K562 (cell line): ENCODE measurements around the gene TM7SF2. TPM values are rescaled to one million over a fixed set of nuclear protein-coding genes. Genes with fewer than 3 reads are reported as not detected.

Source experiments
- BCL6 ChIP-seq: fragments of 250-450 bp; sonication (Bioruptor Pico); IDR thresholded peaks from 2 replicates; pipeline ENCODE4 v1.4.0; 2020
- BRD9 ChIP-seq: fragments of 450-650 bp; IDR thresholded peaks from 2 replicates; pipeline ENCODE4 v1.6.1; 2018; ENCODE audit warnings: low read depth; ENCODE audit not compliant: partially characterized antibody
- CBFA2T3 ChIP-seq: fragments of 450-650 bp; IDR thresholded peaks from 2 replicates; pipeline ENCODE4 v1.6.1; 2017
- CCAR2 ChIP-seq: fragments of 200-400 bp; formaldehyde crosslinking; IDR thresholded peaks from 2 replicates; pipeline ENCODE4 v1.6.1; 2017; ENCODE audit warnings: mild to moderate bottlenecking, low read depth, low read length
- CGGBP1 ChIP-seq: fragments of 250-450 bp; sonication (Bioruptor Pico); IDR thresholded peaks from 2 replicates; pipeline ENCODE4 v1.9.0; 2021; ENCODE audit warnings: mild to moderate bottlenecking
- CREM ChIP-seq: IDR thresholded peaks from 2 replicates; pipeline ENCODE4 v1.6.1; 2014; ENCODE audit warnings: antibody characterized with exemption, low read depth
- GATAD2B ChIP-seq: fragments of 450-650 bp; IDR thresholded peaks from 2 replicates; pipeline ENCODE4 v1.6.1; 2017; ENCODE audit warnings: mild to moderate bottlenecking, borderline replicate concordance
- KAT2B ChIP-seq: IDR thresholded peaks from one replicate; pipeline ENCODE4 v1.6.1; 2012; ENCODE audit warnings: low read depth, mild to moderate bottlenecking, control low read depth, inconsistent platforms, low read length, moderate library complexity
- KDM2B ChIP-seq: fragments of 250-450 bp; sonication (Bioruptor Pico); IDR thresholded peaks from 2 replicates; pipeline ENCODE4 v1.8.0; 2021; ENCODE audit warnings: mild to moderate bottlenecking, moderate library complexity
- NELFE ChIP-seq: IDR thresholded peaks from 2 replicates; pipeline ENCODE4 v1.6.1; 2011; ENCODE audit warnings: mild to moderate bottlenecking; ENCODE audit not compliant: insufficient read depth, insufficient read length
- PRDM10 ChIP-seq: fragments of 450-650 bp; IDR thresholded peaks from 2 replicates; pipeline ENCODE4 v1.6.1; 2018; ENCODE audit not compliant: partially characterized antibody
- TAF7 ChIP-seq: fragments of 450-650 bp; IDR thresholded peaks from 2 replicates; pipeline ENCODE4 v1.6.1; 2016; ENCODE audit warnings: missing genetic modification characterization, missing compliant biosample characterization
- TCF3 ChIP-seq: sonication (generic); formaldehyde crosslinking; IDR thresholded peaks from 2 replicates; pipeline ENCODE4 v1.4.0; 2020; ENCODE audit warnings: mild to moderate bottlenecking, missing genetic modification reagents
- TCFL5 ChIP-seq: fragments of 250-450 bp; sonication (Bioruptor Pico); conservative IDR thresholded peaks from 2 replicates; pipeline ENCODE4 v1.6.1; 2021; ENCODE audit warnings: mild to moderate bottlenecking, moderate library complexity, matching md5 sums
- TSHZ1 ChIP-seq: fragments of 250-450 bp; sonication (Bioruptor Pico); IDR thresholded peaks from 2 replicates; pipeline ENCODE4 v1.4.0; 2020; ENCODE audit warnings: mild to moderate bottlenecking, moderate library complexity
- XRCC3 ChIP-seq: fragments of 450-650 bp; IDR thresholded peaks from 2 replicates; pipeline ENCODE4 v1.6.1; 2017; ENCODE audit warnings: mild to moderate bottlenecking, moderate library complexity
- ZKSCAN1 ChIP-seq: fragments of 150-350 bp; IDR thresholded peaks from 2 replicates; pipeline ENCODE4 v1.6.1; 2016; ENCODE audit warnings: low read depth, low read length
- ZNF197 ChIP-seq: fragments of 200-800 bp; sonication (Bioruptor generic); IDR thresholded peaks from 2 replicates; pipeline ENCODE4 v1.6.1; 2016; ENCODE audit warnings: low read depth, missing genetic modification characterization, missing compliant biosample characterization
- ZNF512 ChIP-seq: IDR thresholded peaks from 2 replicates; pipeline ENCODE4 v1.6.1; 2016; ENCODE audit warnings: missing genetic modification characterization, missing compliant biosample characterization
- polyA plus RNA-seq, 8 experiments: library from polyadenylated mRNA; depleted of rRNA in 4 of 8; stranded (reverse) in 5 of 8; unstranded in 3 of 8; fragments of >200 nt; fragmentation: Nextera tagmentation in 2 of 8; fragmentation: Illumina TruSeq in 1 of 8; extraction: Ambion mirVana in 2 of 8; extraction: Trizol in 1 of 8; gene quantifications; 2 replicates each; pipeline versions ENCODE4 v1.2.1 to v1.2.3, GENCODE V29; 2011 to 2014; ENCODE audit warnings: inconsistent platforms in 1 of 8, missing spikeins in 1 of 8
- total RNA-seq, 7 experiments: library from RNA; depleted of rRNA in 6 of 7; stranded (reverse); fragments of >200 nt in 6 of 7; fragmentation: Illumina TruSeq in 2 of 7; extraction: Trizol in 2 of 7; gene quantifications; 2 replicates each; pipeline versions ENCODE4 v1.2.1 to v1.2.3, GENCODE V29; 2011 to 2021; ENCODE audit warnings: low replicate concordance in 1 of 7

The TM7SF2 gene
- total and polyA plus RNA-seq, 9 of the 15 experiments (the other 6 are each of a cell fraction or from before 2014, with no cell fraction given) = 1.2 to 22.0 (median 14.3) TPM

GRCh38 chr11:65095974-65096806 is 15.5 kb upstream of the TM7SF2 start, which contains the start of gene VPS51 (continued):
- TF ChIP-seq PRDM10 (peak; percentile 47), XRCC3 (no peak), KAT2B (no peak), ZKSCAN1 (peak; percentile 98), ZNF197 (CRISPR knock-in tag) (no peak), TAF7 (tag) (peak; percentile 77), CCAR2 (peak; percentile 89; the same call in 1 of the 2 replicates), BCL6 (CRISPR knock-in tag) (0 out of 2 replicates have a peak, but pooled peaks have one; percentile 43), CREM (peak; percentile 86), CGGBP1 (CRISPR knock-in tag) (peak; percentile 94), GATAD2B (no peak), TCFL5 (CRISPR knock-in tag) (no peak), ZNF512 (tag) (no peak), TCF3 (CRISPR knock-in tag) (no peak; the same call in 1 of the 2 replicates), KDM2B (CRISPR knock-in tag) (peak; percentile 50; the same call in 1 of the 2 replicates), TSHZ1 (CRISPR knock-in tag) (no peak; the same call in 1 of the 2 replicates), NELFE (no peak), CBFA2T3 (peak; percentile 24; the same call in 1 of the 2 replicates), BRD9 (no peak)
